RWPE2 (cell line): Measurements from ENCODE around the gene TADA2B.

Experiments
- ATAC-seq: fragments of 200-7000 bp; cut with Tn5 transposase; 3 replicates; pipeline ENCODE4 v1.9.1; 2021; ENCODE audit warnings: low read depth
- DNase-seq: peaks from one replicate; pipeline ENCODE4 v3.0.0-alpha.2; 2020; ENCODE audit warnings: low spot score
- H3K27ac ChIP-seq: fragments of 450-650 bp; 2 replicates; pipeline ENCODE4 v1.5.1; 2017; ENCODE audit warnings: mild to moderate bottlenecking; ENCODE audit not compliant: poor library complexity, severe bottlenecking
- H3K27me3 ChIP-seq: fragments of 250-450 bp; sonication (Bioruptor Pico); 2 replicates; pipeline ENCODE4 v1.5.1; 2021; ENCODE audit warnings: mild to moderate bottlenecking, moderate library complexity; ENCODE audit not compliant: insufficient read depth, poor library complexity, severe bottlenecking
- H3K36me3 ChIP-seq: fragments of 250-450 bp; sonication (Bioruptor Pico); 2 replicates; pipeline ENCODE4 v1.5.1; 2020; ENCODE audit warnings: low read depth, mild to moderate bottlenecking, moderate library complexity
- H3K4me1 ChIP-seq: fragments of 250-450 bp; sonication (Bioruptor Pico); 2 replicates; pipeline ENCODE4 v1.5.1; 2021; ENCODE audit warnings: mild to moderate bottlenecking, moderate library complexity; ENCODE audit not compliant: insufficient read depth, poor library complexity, severe bottlenecking
- H3K4me3 ChIP-seq: fragments of 250-450 bp; sonication (Bioruptor Pico); 2 replicates; pipeline ENCODE4 v1.5.1; 2021; ENCODE audit warnings: mild to moderate bottlenecking, moderate library complexity; ENCODE audit not compliant: severe bottlenecking
- H3K9me3 ChIP-seq: fragments of 250-450 bp; sonication (Bioruptor Pico); 2 replicates; pipeline ENCODE4 v1.5.1; 2021; ENCODE audit warnings: mild to moderate bottlenecking, moderate library complexity; ENCODE audit not compliant: severe bottlenecking
- CTCF ChIP-seq: fragments of 450-650 bp; IDR thresholded peaks from one replicate; pipeline ENCODE4 v1.5.1; 2017; ENCODE audit warnings: mild to moderate bottlenecking, moderate library complexity; ENCODE audit not compliant: poor library complexity, severe bottlenecking

The TADA2B gene

GRCh38 chr4:7045961-7046921 is 3.1 kb downstream of the TADA2B start:
- no peak overlapping the region for H3K4me3 ChIP-seq

GRCh38 chr4:7046971-7047370 is 3.8 kb downstream of the TADA2B start:
- no peak for ATAC-seq
- H3K9me3 ChIP-seq, result no peaks in the 10 kb centered on the region
- no peak overlapping the region for H3K27ac ChIP-seq
- no peaks in the 10 kb centered on the region for H3K36me3 ChIP-seq
- H3K4me3 ChIP-seq, result no peak overlapping the region
- TF ChIP-seq CTCF, result no peak
- H3K27me3 ChIP-seq, result no peaks in the 10 kb centered on the region
- H3K4me1 ChIP-seq, result peaks cover 4% of the 10 kb centered on the region
- DNase-seq, result no peak

More at GRCh38 chr4:7045961-7046921, 3.1 kb downstream of the TADA2B start:
- ATAC-seq, result no peak
- no peaks in the 10 kb centered on the region for H3K36me3 ChIP-seq
- TF ChIP-seq CTCF, result no peak
- H3K27me3 ChIP-seq, result no peaks in the 10 kb centered on the region
- H3K9me3 ChIP-seq, result no peaks in the 10 kb centered on the region
- peaks cover 4% of the 10 kb centered on the region for H3K4me1 ChIP-seq
- H3K27ac ChIP-seq, result no peak overlapping the region
- no peak for DNase-seq

GRCh38 chr4:7048642-7049041 is 5.5 kb downstream of the TADA2B start:
- peaks cover 4% of the 10 kb centered on the region; the same call in 1 of the 2 replicates for H3K36me3 ChIP-seq
- H3K27ac ChIP-seq, result no peak overlapping the region
- H3K4me1 ChIP-seq, result peaks cover 4% of the 10 kb centered on the region
- H3K27me3 ChIP-seq, result no peaks in the 10 kb centered on the region
- no peaks in the 10 kb centered on the region for H3K9me3 ChIP-seq
- no peak for DNase-seq
- ATAC-seq, result no peak
- TF ChIP-seq CTCF, result no peak
- H3K4me3 ChIP-seq, result no peak overlapping the region

- DNase-seq (no peak), ATAC-seq (no peak)
- Histone ChIP-seq H3K9me3 (no peaks in the 10 kb centered on the region), H3K4me1 (peaks cover 4% of the 10 kb centered on the region), H3K27me3 (no peaks in the 10 kb centered on the region), H3K36me3 (peaks cover 10% of the 10 kb centered on the region), H3K4me3 (no peak overlapping the region), H3K27ac (no peak overlapping the region)
- TF ChIP-seq CTCF, result no peak
Measured at GRCh38 chr4:7049295-7049694, 6.1 kb downstream of the TADA2B start.

GRCh38 chr4:7049739-7050138 is 6.6 kb downstream of the TADA2B start:
- no peaks in the 10 kb centered on the region for H3K9me3 ChIP-seq
- no peaks in the 10 kb centered on the region for H3K27me3 ChIP-seq
- H3K4me1 ChIP-seq, result peaks cover 4% of the 10 kb centered on the region
- peaks cover 15% of the 10 kb centered on the region for H3K36me3 ChIP-seq
- TF ChIP-seq CTCF, result no peak
- no peak overlapping the region for H3K27ac ChIP-seq
- DNase-seq (no peak), ATAC-seq (no peak)
- no peak overlapping the region for H3K4me3 ChIP-seq
